GM19397 (cell line): ENCODE measurements around the gene CTNND2.

Experiments used
- ATAC-seq: cut with Tn5 transposase; IDR thresholded peaks from one replicate; pipeline ENCODE4 v1.9.1; 2021; ENCODE audit warnings: mild to moderate bottlenecking, moderate library complexity; ENCODE audit not compliant: unreplicated experiment

The CTNND2 gene

GRCh38 chr5:11224436-11225187 lies 679.6 kb downstream of the CTNND2 start:
- no peak for ATAC-seq

DNA sequence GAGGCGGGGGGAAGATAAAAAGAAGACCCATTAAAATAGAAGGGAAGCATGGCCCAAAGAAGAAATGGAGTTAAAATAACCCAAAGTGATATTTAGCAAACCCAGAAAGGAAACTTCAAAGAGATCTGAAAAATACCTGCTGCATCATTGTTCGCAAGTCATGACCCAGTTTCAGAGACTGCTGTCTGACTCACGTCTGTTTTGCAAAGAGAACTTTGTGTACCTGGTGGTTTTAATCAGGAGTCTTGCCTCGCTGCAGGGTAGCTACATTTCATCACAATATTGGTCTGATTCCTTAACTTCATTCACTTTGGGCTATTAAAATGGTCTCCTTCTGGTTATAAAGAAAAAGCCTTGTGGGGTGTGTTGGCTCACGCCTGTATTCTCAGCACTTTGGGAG lies 682.1 kb downstream of the CTNND2 start:
- ATAC-seq: no peak

- no peak for ATAC-seq
Observed at GRCh38 chr5:11214864-11215644, 689.2 kb downstream of the CTNND2 start.

- no peak for ATAC-seq
Observed at GRCh38 chr5:11212706-11213105, 691.5 kb downstream of the CTNND2 start.

GRCh38 chr5:11197726-11198125 lies 706.5 kb downstream of the CTNND2 start:
- no peak for ATAC-seq

DNA sequence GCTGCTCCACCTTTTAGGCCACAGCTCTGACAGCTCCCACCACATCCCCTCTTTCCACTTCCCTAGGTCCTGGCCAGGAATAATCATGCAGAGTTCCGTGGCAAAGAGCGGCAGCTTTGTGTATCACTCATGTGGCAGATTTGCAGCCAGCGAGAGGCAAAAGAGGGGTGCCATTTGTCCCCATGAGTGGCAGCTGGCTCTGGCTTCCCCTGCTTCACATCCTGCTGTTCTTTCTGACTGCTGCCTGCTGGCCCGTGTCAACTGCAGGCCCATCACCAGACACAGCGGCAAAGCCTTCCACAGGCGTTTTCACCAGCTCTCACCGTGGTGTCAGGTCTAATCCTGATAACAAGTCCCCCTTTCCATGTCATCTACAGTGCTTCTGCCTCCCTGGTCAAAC lies 712.6 kb downstream of the CTNND2 start:
- no peak for ATAC-seq

GRCh38 chr5:11182441-11183080 lies 721.7 kb downstream of the CTNND2 start:
- no peak for ATAC-seq

- no peak for ATAC-seq
Observed at GRCh38 chr5:11181940-11182339, 722.3 kb downstream of the CTNND2 start.

DNA sequence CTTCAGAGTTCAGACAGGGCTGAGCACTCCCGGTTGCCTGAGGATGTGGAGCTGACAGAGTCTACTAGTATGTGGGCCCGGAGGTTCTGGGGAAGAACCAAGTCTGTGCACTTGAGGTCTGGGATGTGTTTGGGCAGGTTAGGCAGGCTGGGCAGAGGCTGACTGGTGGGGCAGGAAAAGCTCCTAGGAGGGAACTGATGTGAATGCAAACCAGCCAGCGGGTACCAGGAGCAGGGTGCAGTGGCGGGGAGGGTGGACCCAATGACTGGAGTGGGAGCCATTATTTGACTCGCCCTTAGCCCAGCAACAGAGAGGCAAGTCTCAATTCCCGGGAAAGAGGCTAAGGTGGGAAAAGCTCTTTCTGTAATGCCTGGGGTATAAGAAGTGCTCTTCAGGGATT lies 723.4 kb downstream of the CTNND2 start:
- no peak for ATAC-seq

GRCh38 chr5:11177999-11178711 lies 726.1 kb downstream of the CTNND2 start:
- ATAC-seq: no peak

- ATAC-seq: no peak
Observed at GRCh38 chr5:11174591-11174990, 729.7 kb downstream of the CTNND2 start.

GRCh38 chr5:11172484-11172883 lies 731.8 kb downstream of the CTNND2 start:
- ATAC-seq: no peak

- no peak for ATAC-seq
Observed at GRCh38 chr5:11171236-11171635, 733.0 kb downstream of the CTNND2 start.

DNA sequence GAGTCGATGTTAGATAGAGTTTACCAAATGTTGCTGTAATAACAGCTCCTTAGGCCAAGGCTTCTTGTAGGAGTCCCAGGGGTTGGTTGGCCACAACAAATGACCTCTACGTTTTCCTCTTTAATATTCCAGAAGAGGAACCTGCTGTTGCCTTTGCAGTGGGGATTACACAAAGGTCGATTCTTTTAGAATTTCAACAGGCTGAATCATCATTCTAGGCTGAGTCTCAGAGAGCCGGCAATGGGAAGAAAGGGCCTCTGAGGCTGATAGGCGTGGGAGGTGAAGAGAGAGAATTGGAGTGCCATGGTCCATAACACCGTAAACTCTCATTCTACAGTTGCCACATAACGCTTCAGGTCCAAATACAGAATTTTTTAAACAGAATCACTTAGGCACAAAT lies 737.3 kb downstream of the CTNND2 start:
- no peak for ATAC-seq

DNA sequence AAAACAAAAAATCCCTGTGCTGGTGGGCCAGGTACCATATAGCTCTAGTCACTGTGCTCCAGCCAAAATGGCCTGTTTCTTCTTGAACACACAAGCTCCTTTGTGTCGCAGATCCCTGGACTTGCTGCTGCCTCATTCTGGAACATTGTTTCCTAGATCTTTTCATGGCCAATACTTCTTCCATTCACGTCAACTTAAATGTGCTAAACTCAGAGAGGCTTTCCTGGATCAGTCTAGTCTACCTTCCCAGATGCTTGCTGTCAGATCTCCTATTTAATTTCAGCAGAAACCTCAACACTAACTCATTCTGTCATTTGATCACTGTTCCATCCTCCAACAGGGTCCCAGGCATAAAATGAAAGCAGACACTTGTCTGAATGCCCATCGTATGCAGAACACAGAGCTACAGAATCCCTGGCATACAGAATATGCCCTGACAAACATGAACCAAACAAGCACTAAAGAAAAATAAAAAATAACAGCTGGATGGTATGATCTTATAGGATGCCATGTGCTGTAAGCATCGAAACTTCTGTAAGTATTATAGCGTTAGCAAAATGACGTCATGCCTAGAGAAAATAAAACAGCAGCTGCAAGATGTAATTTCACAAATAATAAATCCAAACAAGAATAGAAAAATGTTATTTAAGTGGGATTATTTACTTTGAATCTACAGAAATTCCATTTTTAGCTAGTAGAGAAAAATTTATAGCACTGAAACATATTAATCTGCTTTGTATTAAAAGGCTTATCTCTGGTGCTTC lies 739.5 kb downstream of the CTNND2 start:
- no peak for ATAC-seq

GRCh38 chr5:11157132-11157531 lies 747.1 kb downstream of the CTNND2 start:
- ATAC-seq: no peak

- ATAC-seq: no peak
Observed at GRCh38 chr5:11153670-11154382, 750.4 kb downstream of the CTNND2 start.

- no peak for ATAC-seq
Observed at GRCh38 chr5:11152368-11152767, 751.9 kb downstream of the CTNND2 start.

DNA sequence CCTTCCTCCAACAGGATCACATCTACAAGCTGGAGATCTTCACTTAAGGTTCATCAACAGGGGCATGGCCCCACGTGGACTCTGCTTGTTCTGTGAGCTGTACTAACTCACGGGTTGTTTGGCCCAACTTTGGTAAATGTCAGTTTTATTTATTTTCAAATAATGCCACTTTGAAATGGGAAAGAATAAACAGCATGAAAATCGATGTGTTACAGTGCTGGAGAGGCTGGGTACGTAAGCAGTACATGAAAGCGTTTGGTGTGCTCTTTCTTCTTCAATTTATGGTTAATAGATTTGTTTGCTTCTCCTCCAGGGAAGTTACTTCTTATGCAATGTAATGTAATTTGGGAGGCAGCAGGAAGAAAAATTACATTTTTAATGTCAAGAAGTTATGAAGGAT lies 753.3 kb downstream of the CTNND2 start:
- ATAC-seq: no peak
